Endothelial cell of umbilical vein (primary cell): ENCODE results near the gene M1AP. TPM values are rescaled to one million over a fixed set of nuclear protein-coding genes. Genes with fewer than 3 reads are reported as not detected.

Source experiments
- BruUV-seq: library from RNA; stranded (reverse); fragments of 400-500 nt; replicated peaks from 2 replicates; lab custom pipeline; 2021; lab: Mats Ljungman, UMichigan
- CTCF ChIA-PET: fragments of 300-600, 350-600 bp; sonication (Branson Sonifier 250); formaldehyde crosslinking; loops from one replicate; lab custom pipeline; 2021; ENCODE audit warnings: antibody characterized with exemption, inconsistent platforms; lab: Charles Lee
- POLR2A ChIA-PET: fragments of 300-600, 350-600 bp; sonication (Branson Sonifier 250); formaldehyde crosslinking; loops from one replicate; lab custom pipeline; 2021; ENCODE audit warnings: antibody characterized with exemption, inconsistent platforms; lab: Charles Lee
- DNase-seq: peaks from one replicate; pipeline ENCODE4 v3.0.0-alpha.2; 2011; ENCODE audit warnings: low read depth, low spot score
- FAIRE-seq: peaks from 2 replicates; lab custom pipeline; 2011; peaks lifted over from hg19 to GRCh38; lab: Jason Lieb, UNC
- H2AFZ ChIP-seq: 2 replicates; pipeline ENCODE4 v1.6.0; 2012; ENCODE audit warnings: low read depth, low read length, control low read depth, inconsistent platforms
- H3K27ac ChIP-seq: 2 replicates; pipeline ENCODE4 v1.5.1; 2011; ENCODE audit warnings: low read depth, mild to moderate bottlenecking, control low read depth, low read length, moderate library complexity; ENCODE audit not compliant: insufficient read depth
- H3K27me3 ChIP-seq, 2 experiments: 2 replicates each; pipeline versions ENCODE4 v1.6.0 to v1.6.1; 2011; ENCODE audit warnings: low read length in 2 of 2, mixed read lengths in 1 of 2; ENCODE audit not compliant: control insufficient read depth in 2 of 2, insufficient read depth in 2 of 2
- H3K36me3 ChIP-seq, 2 experiments: 2 replicates in 1 of 2; 3 replicates in 1 of 2; pipeline ENCODE4 v1.5.1; 2011; ENCODE audit warnings: low read length in 2 of 2, mild to moderate bottlenecking in 1 of 2, moderate library complexity in 1 of 2; ENCODE audit not compliant: control insufficient read depth in 2 of 2, insufficient read depth in 2 of 2; ENCODE audit errors: extremely low read depth in 1 of 2
- H3K4me1 ChIP-seq: 3 replicates; pipeline ENCODE4 v1.5.1; 2011; ENCODE audit warnings: mild to moderate bottlenecking, low read length; ENCODE audit not compliant: control insufficient read depth, insufficient read depth; ENCODE audit errors: extremely low read depth
- H3K4me2 ChIP-seq: 2 replicates; pipeline ENCODE4 v1.6.1; 2011; ENCODE audit warnings: low read length, control low read depth, mixed read lengths; ENCODE audit not compliant: insufficient read depth
- H3K4me3 ChIP-seq, 3 experiments: fragments of 200-600 bp in 1 of 3; sonication (generic), shearing (Covaris generic) in 1 of 3; replicated peaks in 1 of 3; 2 replicates each; pipeline ENCODE4 v1.5.1; 2011 to 2016; ENCODE audit warnings: control low read depth in 3 of 3, low read length in 3 of 3, mild to moderate bottlenecking in 2 of 3, inconsistent platforms in 1 of 3, low read depth in 1 of 3, moderate library complexity in 1 of 3; ENCODE audit not compliant: insufficient read depth in 1 of 3
- H3K79me2 ChIP-seq: 2 replicates; pipeline ENCODE4 v1.6.0; 2012; ENCODE audit warnings: low read length, inconsistent platforms; ENCODE audit not compliant: control insufficient read depth, insufficient read depth
- H3K9ac ChIP-seq: replicated peaks from 2 replicates; pipeline ENCODE3; 2011; ENCODE audit warnings: low read length, control low read depth; ENCODE audit not compliant: insufficient read depth; ENCODE audit errors: extremely low read depth
- H3K9me1 ChIP-seq: replicated peaks from 3 replicates; pipeline ENCODE4 v1.6.0; 2011; ENCODE audit warnings: mild to moderate bottlenecking, low read length; ENCODE audit not compliant: control insufficient read depth, insufficient read depth; ENCODE audit errors: extremely low read depth
- H3K9me3 ChIP-seq: replicated peaks from 2 replicates; pipeline ENCODE4 v1.5.1; 2012; ENCODE audit warnings: low read length, inconsistent platforms; ENCODE audit not compliant: control insufficient read depth, insufficient read depth
- H4K20me1 ChIP-seq: replicated peaks from 2 replicates; pipeline ENCODE3; 2011; ENCODE audit warnings: mild to moderate bottlenecking, low read length; ENCODE audit not compliant: control insufficient read depth, insufficient read depth; ENCODE audit errors: extremely low read depth
- CTCF ChIP-seq, 2 donors: IDR thresholded peaks; 1 replicate in 1 of 2; 2 replicates in 1 of 2; pipeline ENCODE4 v1.5.1; 2011; ENCODE audit warnings: low read length in 2 of 2, mild to moderate bottlenecking in 2 of 2, moderate library complexity in 2 of 2, control low read depth in 1 of 2, inconsistent platforms in 1 of 2, low read depth in 1 of 2; ENCODE audit not compliant: insufficient read depth in 1 of 2; ENCODE audit errors: extremely low read depth in 1 of 2
- EZH2 ChIP-seq: IDR thresholded peaks from 2 replicates; pipeline ENCODE4 v1.6.1; 2012; ENCODE audit warnings: borderline replicate concordance, low read depth, mild to moderate bottlenecking, moderate library complexity, low read length, inconsistent platforms; ENCODE audit not compliant: severe bottlenecking
- FOS ChIP-seq: IDR thresholded peaks from 2 replicates; pipeline ENCODE4 v1.6.1; 2011; ENCODE audit warnings: mild to moderate bottlenecking, low read length, moderate library complexity, borderline replicate concordance; ENCODE audit not compliant: insufficient read depth
- GATA2 ChIP-seq: IDR thresholded peaks from 2 replicates; pipeline ENCODE4 v1.7.0; 2011; ENCODE audit warnings: low read depth, mild to moderate bottlenecking, moderate library complexity, mixed read lengths, low read length; ENCODE audit not compliant: insufficient read length, insufficient read depth
- JUN ChIP-seq: IDR thresholded peaks from 2 replicates; pipeline ENCODE4 v1.6.1; 2011; ENCODE audit warnings: borderline replicate concordance, low read depth; ENCODE audit not compliant: insufficient read length, insufficient read depth
- MAX ChIP-seq: IDR thresholded peaks from 2 replicates; pipeline ENCODE4 v1.6.1; 2011; ENCODE audit not compliant: insufficient read depth, insufficient read length
- MYC ChIP-seq: IDR thresholded peaks from one replicate; pipeline ENCODE4 v1.6.1; 2011; ENCODE audit warnings: mild to moderate bottlenecking, low read depth, low read length
- POLR2AphosphoS5 ChIP-seq: IDR thresholded peaks from 2 replicates; pipeline ENCODE4 v1.6.1; 2012; ENCODE audit warnings: low read depth, mild to moderate bottlenecking, control low read depth, low read length, moderate library complexity; ENCODE audit not compliant: insufficient read depth
- dilution Hi-C: fragments of 300-500 bp; cut with MboI; formaldehyde crosslinking; loops from one replicate; pipeline ENCODE4 v1.15.0; 2019; ENCODE audit warnings: low sequenced_read_pairs; ENCODE audit not compliant: extremely low pct_ligation_motif_present
- intact Hi-C: fragments of 100-400 bp; cut with micrococcal nuclease; formaldehyde crosslinking; loops from one replicate; pipeline ENCODE4 v1.10.0; 2022
- polyA plus RNA-seq, 4 experiments: library from polyadenylated mRNA; depleted of rRNA in 3 of 4; stranded (reverse) in 3 of 4; unstranded in 1 of 4; fragments of >200 nt; gene quantifications; 2 replicates each; pipeline versions ENCODE4 v1.2.1 to v1.2.3, GENCODE V29; 2011 to 2012; ENCODE audit warnings: missing spikeins in 1 of 4
- total RNA-seq: library from RNA; stranded (reverse); gene quantifications from 2 replicates; pipeline ENCODE4 v1.2.3, GENCODE V29; 2021

M1AP gene
- total and polyA plus RNA-seq, 2 donors (not counting 3 experiments of a cell fraction or from before 2014, with no cell fraction given): 0.04 TPM; not detected in 1

- no peak for TF ChIP-seq MYC
- no peak for TF ChIP-seq POLR2AphosphoS5
- no peak for TF ChIP-seq FOS
- Histone ChIP-seq H3K9me3 (no peaks in the 10 kb centered on the region), H3K4me2 (no peak overlapping the region), H4K20me1 (no peaks in the 10 kb centered on the region), H3K27ac (no peak overlapping the region), H3K4me1 (no peaks in the 10 kb centered on the region), H3K9me1 (no peaks in the 10 kb centered on the region), H3K36me3 (no peaks in the 10 kb centered on the region), H3K9ac (no peak overlapping the region), H2AFZ (no peak overlapping the region), H3K27me3 (peaks cover 6 to 7% of the 10 kb centered on the region in 2 experiments), H3K4me3 (no peak overlapping the region), H3K79me2 (no peaks in the 10 kb centered on the region)
- CTCF ChIA-PET: interaction anchor here (1.8 kb wide), 1 partner anchor 50 kb away, joined by 6 read pairs; no protein-coding TSS in a partner anchor
- dilution Hi-C loops: no loop called here
- POLR2A ChIA-PET: no interaction called here
- intact Hi-C loops: no loop called here
- no TSS peak for BruUV-seq
- DNase-seq (no peak), FAIRE-seq (no peak)
Measured at GRCh38 chr2:74582184-74582583, 65.9 kb downstream of the M1AP start.

GRCh38 chr2:74581463-74581862 lies 66.7 kb downstream of the M1AP start:
- Histone ChIP-seq H3K4me3 (no peak overlapping the region), H3K36me3 (no peaks in the 10 kb centered on the region), H3K9ac (no peak overlapping the region), H3K79me2 (no peaks in the 10 kb centered on the region), H4K20me1 (no peaks in the 10 kb centered on the region), H3K27me3 (peaks cover 6 to 7% of the 10 kb centered on the region in 2 experiments), H3K4me1 (no peaks in the 10 kb centered on the region), H3K4me2 (no peak overlapping the region), H3K27ac (no peak overlapping the region), H2AFZ (no peak overlapping the region), H3K9me1 (no peaks in the 10 kb centered on the region), H3K9me3 (no peaks in the 10 kb centered on the region)
- CTCF ChIA-PET: no interaction called here
- dilution Hi-C loops: no loop called here
- TF ChIP-seq GATA2: no peak
- TF ChIP-seq MYC: no peak
- TF ChIP-seq MAX: no peak
- no peak for TF ChIP-seq POLR2AphosphoS5
- TF ChIP-seq EZH2: no peak
- TF ChIP-seq JUN: no peak
- no peak for TF ChIP-seq CTCF (IDR thresholded peaks at IDR 0.05; ENCODE audit: extremely low read depth in 1 of 2, insufficient read depth in 1 of 2, low read depth in 1 of 2, low read length in 2 of 2)
- no TSS peak for BruUV-seq
- DNase-seq (no peak), FAIRE-seq (no peak)
- POLR2A ChIA-PET: no interaction called here
- intact Hi-C loops: no loop called here
